GM15510 (cell line): ENCODE results near the gene WNT8B.

Experiments used
- POLR2A ChIP-seq: IDR thresholded peaks from 3 replicates; pipeline ENCODE4 v1.6.1; 2011; ENCODE audit warnings: borderline replicate concordance; ENCODE audit not compliant: insufficient read length; ENCODE audit errors: extremely low read depth

Gene WNT8B

DNA sequence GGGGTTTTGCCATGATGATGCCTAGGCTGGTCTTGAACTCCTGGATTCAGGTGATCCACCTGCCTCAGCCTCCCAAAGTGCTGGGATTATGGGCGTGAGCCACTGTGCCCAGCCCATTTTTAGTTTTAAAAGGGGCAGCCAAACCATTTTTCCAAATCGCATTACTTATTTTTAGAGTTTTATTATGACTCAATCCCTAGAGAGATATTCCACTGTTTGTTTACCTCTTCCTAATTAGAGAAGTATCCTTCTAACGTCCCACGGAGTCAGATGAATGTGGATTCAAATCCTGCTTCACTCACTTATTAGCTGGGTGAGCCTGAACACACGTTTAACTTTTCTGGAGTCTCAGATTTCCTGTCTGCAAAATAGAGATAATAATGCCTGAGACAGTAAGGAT, 15.2 kb downstream of the WNT8B start:
- no peak for TF ChIP-seq POLR2A

DNA sequence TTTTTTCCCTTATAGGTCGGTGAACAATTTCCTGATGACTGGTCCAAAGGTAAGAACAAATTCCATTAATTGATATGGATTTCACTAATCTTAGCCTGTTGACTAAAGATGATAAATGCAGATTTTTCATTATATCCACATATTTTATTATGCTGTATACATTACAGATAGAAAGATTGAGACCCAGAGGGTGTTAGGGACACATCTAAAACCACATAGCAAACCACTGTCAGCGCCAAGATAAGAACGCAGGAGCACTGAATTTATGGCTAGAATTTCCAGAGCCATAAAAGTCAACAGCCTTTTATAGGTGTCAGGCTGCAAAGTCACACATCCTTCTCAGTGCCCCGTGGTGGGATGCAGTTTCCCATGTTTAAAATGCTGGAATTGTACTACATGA, 16.2 kb downstream of the WNT8B start:
- no peak for TF ChIP-seq POLR2A

DNA sequence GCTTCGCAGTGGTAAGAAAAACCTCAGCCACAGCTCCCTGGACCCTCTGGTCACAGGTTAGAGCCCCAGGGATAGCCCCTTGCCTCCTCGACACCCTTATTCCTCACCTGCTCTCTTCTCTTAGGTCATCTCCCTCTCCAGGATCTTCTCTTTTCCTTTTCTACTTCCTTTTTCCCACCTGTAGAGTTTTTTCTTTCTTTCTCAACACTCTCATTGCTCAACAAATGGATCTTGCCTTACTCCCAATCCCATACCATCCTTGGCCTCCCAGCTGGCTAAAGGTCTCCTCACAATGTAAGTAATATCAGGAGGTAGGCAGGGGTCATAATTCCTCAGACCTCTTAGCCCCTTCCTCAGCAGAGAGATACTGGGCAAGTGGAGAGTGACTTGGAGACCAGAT, 17.2 kb downstream of the WNT8B start:
- no peak for TF ChIP-seq POLR2A

DNA sequence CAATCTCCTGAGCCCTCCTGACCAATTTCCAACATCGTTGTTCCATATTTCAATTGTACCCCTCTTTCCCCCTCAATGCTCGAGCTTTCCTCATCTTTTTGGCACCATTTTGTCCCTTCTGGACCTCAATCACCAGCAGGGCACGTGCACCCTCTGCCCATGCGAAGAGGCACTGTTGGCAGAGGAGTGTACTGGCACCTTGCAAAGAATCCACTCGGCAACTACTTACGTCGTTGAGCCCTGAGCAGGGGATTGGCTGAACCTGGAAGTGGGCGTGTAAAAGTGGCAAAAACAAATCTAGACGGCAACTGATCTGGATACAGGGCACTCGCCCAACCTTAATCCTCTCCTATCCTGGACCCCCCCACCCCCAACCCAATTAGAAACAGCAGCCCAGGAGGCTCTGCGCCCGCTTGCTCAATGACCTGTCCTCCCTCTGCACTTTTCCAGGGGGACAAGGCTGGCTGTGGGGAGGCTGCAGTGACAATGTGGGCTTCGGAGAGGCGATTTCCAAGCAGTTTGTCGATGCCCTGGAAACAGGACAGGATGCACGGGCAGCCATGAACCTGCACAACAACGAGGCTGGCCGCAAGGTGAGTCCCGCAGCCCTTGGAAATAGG, 18.8 kb downstream of the WNT8B start:
- no peak for TF ChIP-seq POLR2A

DNA sequence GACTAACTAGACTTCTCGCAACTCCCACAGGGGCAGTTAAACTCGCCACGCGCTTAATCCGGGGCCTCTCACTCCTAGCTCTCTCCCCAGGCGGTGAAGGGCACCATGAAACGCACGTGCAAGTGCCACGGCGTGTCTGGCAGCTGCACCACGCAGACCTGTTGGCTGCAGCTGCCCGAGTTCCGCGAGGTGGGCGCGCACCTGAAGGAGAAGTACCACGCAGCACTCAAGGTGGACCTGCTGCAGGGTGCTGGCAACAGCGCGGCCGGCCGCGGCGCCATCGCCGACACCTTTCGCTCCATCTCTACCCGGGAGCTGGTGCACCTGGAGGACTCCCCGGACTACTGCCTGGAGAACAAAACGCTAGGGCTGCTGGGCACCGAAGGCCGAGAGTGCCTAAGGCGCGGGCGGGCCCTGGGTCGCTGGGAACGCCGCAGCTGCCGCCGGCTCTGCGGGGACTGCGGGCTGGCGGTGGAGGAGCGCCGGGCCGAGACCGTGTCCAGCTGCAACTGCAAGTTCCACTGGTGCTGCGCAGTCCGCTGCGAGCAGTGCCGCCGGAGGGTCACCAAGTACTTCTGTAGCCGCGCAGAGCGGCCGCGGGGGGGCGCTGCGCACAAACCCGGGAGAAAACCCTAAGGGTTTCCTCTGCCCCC, 19.5 kb downstream of the WNT8B start:
- no peak for TF ChIP-seq POLR2A

DNA sequence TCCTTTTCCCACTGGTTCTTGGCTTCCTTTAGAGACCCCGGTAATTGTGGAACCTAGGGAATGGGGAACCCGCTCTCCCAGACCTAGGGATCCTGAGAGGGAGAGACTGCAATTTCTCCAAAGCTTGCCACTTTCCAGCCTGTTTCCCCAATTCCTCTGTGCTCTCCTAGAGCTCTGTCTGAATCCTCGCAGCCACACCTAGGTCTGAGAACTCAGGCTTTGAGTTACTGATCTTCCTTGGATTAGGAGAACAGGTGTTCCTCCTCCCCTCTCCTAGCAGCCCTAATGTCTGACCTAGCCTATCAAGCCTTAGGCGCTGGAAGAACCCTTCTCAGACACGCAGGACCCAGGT, 20.0 kb downstream of the WNT8B start:
- no peak for TF ChIP-seq POLR2A

DNA sequence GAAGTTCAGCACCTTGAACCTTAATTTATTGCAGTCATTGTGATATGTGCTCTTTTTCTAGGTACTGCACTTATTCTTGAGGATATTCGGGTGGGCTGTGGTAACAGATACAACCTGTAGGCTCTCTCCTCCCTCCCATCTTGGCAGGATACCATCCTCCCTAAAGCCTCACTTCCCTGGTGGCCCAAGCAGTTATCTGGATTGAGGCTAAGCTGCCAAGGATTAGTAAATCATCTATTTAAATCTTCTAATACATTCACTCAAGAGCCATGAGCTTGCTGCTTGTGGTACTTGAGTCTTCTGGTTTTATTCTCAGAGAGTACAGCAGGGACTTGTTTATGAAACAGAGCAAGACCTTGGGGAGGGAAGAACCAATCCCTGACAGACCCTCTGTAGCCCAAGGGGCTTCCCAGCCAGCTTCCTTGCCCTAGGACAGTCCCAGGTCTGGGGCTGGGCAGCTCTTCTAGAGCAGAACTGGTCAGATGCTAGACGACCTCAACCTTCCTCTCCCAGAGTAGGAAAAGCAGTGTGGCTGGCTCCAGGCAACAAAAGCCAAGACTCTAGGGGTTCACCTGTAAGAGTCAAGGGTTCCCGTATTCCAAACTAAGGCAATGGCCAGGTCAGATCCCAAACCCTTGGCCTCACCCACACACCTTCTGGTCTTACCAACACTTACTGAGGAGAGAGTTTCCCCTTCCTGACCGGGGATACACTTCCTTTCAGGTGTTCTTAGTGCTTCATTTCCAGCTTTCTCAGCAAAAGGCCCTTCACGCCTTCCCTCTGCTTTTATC, 21.3 kb downstream of the WNT8B start:
- no peak for TF ChIP-seq POLR2A

DNA sequence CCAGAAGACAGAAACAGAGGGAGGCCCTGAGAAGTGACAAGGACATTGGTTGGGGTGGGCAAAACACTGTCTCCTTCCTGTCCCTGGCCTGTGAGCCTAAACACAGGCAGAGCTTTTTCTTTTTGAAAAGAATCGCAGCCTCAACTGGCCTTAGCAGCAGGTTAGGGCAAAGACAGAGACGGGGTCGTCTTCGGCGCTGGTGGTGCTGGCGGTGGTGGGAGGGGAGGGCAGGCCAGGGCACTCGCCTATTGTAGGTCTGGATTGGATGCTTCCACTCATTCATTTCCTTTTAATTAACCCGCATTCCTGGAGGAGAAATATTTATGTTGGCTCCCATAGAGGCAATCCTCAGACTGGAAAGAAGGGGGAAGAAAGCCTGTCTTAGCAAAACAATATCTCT, 22.6 kb downstream of the WNT8B start:
- TF ChIP-seq POLR2A: no peak

DNA sequence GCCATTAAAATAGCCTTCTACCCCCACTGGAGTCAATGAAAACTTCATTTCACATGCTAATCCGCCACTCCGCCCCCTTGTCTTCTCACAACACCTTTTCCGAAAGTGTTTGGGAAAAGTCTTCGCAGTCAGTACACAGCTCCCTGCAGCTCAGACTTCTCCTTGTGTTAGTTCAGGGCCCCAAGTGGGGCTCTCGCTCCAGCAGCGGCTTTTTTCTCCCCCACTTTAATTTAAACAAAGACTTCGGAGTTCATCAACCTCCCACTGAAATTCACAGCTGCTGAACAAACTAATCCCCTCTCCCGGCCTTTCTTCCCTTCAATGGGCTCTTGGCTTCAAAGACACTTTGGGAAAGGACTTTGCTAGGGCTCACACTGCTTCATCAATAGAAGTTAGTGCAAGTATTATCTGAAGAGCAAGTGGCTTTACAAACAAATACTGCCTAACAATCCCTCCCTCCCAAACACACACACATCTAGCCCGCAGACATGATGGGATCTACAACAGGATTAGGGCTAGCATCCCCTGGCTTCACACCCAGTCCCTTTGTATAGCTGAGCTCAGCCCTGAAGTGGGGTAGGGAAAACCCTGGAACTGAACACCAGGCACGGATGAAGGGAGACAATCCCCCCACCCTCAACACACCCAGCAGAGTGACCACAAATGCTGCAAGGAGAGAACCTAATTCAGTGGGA, 23.1 kb downstream of the WNT8B start:
- TF ChIP-seq POLR2A: no peak

DNA sequence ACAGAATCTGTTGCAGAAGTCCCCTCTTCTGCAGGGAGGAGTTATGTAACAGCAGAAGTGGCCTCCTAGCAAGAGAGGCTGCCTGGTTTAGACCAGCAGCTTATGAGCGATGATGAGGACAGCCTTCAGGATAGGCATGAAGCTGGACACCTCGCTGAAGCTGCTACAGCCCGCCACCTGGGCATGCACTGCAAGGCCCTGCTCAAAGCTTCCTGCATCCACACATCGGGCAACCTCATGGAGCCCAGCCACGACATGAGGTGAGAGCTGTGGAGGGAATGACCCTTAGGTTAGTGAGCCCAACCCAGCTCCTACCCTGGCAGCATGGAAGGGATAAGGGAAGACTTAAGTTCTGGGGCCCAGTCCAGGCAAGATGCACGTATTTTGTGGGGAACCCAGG, 24.7 kb downstream of the WNT8B start:
- no peak for TF ChIP-seq POLR2A

DNA sequence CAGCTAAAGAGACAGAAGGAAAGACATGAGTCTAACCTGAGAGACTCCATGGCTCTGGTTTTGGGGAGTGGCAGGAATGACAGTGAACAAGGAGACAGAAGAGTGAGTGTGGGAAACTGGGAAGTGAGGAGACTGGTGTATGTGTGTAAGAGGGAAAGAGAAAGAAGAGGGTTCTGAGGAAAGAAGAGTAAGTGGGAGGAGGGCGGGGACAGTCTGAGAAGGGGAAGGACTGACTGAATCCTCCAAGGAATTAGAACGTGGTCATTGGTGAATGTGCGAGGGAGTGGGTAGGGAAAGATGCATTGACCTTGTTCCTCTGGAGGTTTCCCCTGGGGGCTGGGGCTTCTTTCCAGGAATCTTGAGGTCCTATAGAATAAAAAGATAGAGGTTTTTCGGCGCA, 26.6 kb downstream of the WNT8B start:
- no peak for TF ChIP-seq POLR2A

DNA sequence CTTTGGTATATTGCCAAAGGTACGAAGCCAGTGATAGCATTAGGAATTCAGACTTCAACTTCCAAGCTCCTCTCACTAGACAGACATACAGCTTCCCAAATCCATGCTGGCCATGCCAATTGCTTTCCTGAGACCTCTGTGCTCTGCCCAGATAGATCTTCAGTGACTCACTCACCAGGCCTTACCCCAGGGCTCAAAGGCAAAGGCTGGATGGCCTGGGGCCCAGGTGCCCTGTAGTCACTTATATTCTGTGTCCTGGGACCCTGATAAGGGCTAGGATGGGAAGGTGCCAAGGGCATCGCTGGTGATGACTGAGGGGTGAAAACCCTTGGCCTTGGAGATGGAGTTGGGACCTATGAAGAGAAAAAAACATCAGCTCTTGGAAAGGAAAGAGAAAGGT, 27.7 kb downstream of the WNT8B start:
- no peak for TF ChIP-seq POLR2A

DNA sequence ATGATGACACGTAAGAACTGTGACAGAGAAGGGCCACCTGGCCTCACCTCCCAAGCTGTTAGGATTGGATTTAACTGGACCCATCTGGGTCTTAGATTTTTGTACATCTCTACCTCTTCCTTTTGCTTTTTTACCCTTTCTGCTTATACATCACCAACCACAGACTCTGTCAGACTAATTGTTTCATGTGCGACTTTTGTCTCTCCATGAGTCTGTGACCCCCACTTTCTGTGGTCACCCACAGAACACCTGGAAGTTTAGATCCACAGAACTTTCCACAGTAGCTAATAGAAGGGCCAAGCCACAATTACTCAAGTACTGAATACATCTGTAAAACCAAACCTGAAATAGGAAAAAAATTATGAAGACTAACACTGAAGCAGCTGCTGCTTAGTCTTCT, 33.8 kb downstream of the WNT8B start:
- TF ChIP-seq POLR2A: no peak

DNA sequence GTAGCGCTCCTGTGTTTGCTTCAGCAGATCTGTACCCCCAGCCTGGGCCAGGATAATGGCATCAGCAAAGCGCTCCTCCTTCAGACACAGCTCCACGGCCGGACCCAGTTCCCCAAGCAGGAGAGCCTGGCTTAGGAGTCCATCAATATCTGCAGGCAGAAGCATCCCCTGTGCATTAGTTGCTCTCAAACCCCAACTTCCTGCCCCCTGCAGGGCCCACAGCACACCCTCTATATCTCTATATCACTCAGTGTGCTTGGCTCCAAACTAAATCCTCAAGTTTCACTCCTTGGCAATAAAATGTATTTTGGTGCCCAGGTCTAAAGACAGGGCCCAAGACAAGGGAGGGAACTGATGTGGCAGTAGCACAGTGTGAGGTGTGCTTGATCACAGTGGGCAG, 35.2 kb downstream of the WNT8B start:
- no peak for TF ChIP-seq POLR2A

DNA sequence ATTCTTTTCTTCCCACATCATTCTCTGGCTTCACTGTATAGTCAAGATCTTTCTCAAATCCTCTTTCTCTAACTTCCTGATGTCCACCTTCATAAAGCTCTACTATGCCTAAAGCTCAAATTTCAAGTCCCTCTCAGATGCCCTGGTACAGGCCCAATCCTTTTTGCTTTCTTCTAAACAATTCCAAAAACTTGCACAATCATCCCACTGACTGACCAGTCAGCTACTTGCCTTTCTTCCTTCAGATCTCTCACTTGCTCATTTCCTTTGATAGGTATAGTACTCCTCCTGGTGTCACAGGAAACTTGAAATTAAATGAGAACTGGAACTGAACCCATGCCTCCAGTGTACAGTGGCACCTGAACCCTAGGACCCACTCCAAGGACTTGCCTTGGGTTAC, 38.6 kb downstream of the WNT8B start:
- no peak for TF ChIP-seq POLR2A
